ENCODE results near the gene TSHZ2. TPM values are rescaled to one million over a fixed set of nuclear protein-coding genes. Genes with fewer than 3 reads are reported as not detected.

The TSHZ2 gene
- total RNA-seq, 3 donors from 2014 or later = 31.7 to 106 (median 59.6) TPM

DNA sequence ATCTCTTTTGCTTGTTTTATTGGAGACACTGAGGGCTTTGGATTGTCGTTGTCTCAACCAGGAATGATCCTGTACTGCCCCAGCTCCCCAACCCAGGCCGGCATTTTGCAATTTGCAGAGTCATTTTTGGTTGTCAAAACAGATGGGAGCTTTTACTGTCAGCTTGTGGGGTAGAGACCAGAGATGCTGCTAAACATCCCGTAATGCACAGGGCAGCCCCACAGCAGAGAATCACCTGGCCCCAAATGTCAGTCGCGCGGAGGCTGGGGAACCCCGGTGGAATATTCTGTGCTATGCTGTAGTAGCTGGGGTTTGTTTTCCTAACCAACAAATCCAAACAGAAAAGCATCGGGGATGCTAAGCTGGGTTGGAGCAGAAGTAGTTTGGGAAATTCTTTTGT is 99.7 kb downstream of the TSHZ2 start:
- H3K27ac ChIP-seq = no peak overlapping the region
- DNase-seq (ENCODE audit: low spot score in 2 of 2) = no peak
- intact Hi-C loops (cut with DNase I; ENCODE audit: low total_unique reads) = no loop called here
- H3K36me3 ChIP-seq = no peaks in the 10 kb centered on the region
- no peaks in the 10 kb centered on the region for H3K27me3 ChIP-seq
- H3K4me3 ChIP-seq = no peak overlapping the region
- H3K4me1 ChIP-seq = peaks cover 0 to 7% of the 10 kb centered on the region in 2 donors
- TF ChIP-seq POLR2A (IDR thresholded peaks at IDR 0.05) (no peak), POLR2AphosphoS5 (IDR thresholded peaks at IDR 0.05) (no peak)
- TF ChIP-seq, protein P1, sequence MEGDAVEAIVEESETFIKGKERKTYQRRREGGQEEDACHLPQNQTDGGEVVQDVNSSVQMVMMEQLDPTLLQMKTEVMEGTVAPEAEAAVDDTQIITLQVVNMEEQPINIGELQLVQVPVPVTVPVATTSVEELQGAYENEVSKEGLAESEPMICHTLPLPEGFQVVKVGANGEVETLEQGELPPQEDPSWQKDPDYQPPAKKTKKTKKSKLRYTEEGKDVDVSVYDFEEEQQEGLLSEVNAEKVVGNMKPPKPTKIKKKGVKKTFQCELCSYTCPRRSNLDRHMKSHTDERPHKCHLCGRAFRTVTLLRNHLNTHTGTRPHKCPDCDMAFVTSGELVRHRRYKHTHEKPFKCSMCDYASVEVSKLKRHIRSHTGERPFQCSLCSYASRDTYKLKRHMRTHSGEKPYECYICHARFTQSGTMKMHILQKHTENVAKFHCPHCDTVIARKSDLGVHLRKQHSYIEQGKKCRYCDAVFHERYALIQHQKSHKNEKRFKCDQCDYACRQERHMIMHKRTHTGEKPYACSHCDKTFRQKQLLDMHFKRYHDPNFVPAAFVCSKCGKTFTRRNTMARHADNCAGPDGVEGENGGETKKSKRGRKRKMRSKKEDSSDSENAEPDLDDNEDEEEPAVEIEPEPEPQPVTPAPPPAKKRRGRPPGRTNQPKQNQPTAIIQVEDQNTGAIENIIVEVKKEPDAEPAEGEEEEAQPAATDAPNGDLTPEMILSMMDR (IDR thresholded peaks at IDR 0.05) = no peak
- peaks cover 0 to 8% of the 10 kb centered on the region in 2 donors for H3K9me3 ChIP-seq

DNA sequence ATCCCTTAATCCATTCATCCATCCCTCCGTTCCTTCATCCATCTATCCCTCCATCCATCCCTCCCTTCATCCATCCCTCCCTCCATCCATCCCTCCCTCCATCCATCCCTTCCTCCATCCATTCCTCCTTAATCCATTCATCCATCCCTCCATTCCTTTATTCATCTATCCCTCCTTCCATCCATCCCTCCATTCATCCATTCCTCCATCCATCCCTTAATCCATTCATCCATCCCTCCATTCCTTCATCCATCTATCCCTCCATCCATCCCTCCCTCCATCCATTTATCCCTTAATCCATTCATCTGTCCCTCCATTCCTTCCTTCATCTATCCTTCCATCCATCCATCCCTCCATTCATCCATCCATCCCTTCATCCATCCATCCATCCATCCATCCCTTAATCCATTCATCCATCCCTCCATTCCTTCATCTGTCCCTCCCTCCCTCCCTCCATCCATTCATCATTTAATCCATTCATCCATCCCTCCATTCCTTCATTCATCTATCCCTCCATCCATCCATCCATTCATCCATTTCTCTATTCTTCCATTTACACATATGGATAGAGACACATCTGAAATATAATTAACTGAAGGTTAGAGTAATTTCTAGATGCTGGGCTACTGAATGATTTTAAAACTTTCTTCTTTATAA is 100.9 kb downstream of the TSHZ2 start:
- Histone ChIP-seq H3K4me1 (peaks cover 0 to 19% of the 10 kb centered on the region in 2 donors), H3K27ac (no peak overlapping the region), H3K36me3 (no peaks in the 10 kb centered on the region), H3K27me3 (no peaks in the 10 kb centered on the region), H3K9me3 (peaks cover 0 to 1% of the 10 kb centered on the region in 2 donors), H3K4me3 (no peak overlapping the region)
- intact Hi-C loops (cut with DNase I; ENCODE audit: low total_unique reads) = no loop called here
- no peak for DNase-seq (ENCODE audit: low spot score in 2 of 2)
- TF ChIP-seq POLR2AphosphoS5 (IDR thresholded peaks at IDR 0.05) = no peak
- TF ChIP-seq POLR2A (IDR thresholded peaks at IDR 0.05) = no peak
- TF ChIP-seq, protein P1 (IDR thresholded peaks at IDR 0.05) = no peak

GRCh38 chr20:53073636-53074415 is 101.7 kb downstream of the TSHZ2 start:
- TF ChIP-seq POLR2A (IDR thresholded peaks at IDR 0.05) (no peak), POLR2AphosphoS5 (IDR thresholded peaks at IDR 0.05) (no peak)
- TF ChIP-seq, protein P1 (IDR thresholded peaks at IDR 0.05) = no peak
- H3K9me3 ChIP-seq = no peaks in the 10 kb centered on the region
- H3K27me3 ChIP-seq = no peaks in the 10 kb centered on the region
- no peak overlapping the region for H3K27ac ChIP-seq
- H3K4me3 ChIP-seq = no peak overlapping the region
- H3K4me1 ChIP-seq = peaks cover 0 to 19% of the 10 kb centered on the region in 2 donors
- no peaks in the 10 kb centered on the region for H3K36me3 ChIP-seq
- intact Hi-C loops (cut with DNase I; ENCODE audit: low total_unique reads) = no loop called here
- DNase-seq (ENCODE audit: low spot score in 2 of 2) = no peak

GRCh38 chr20:53074811-53075314 is 102.7 kb downstream of the TSHZ2 start:
- Histone ChIP-seq H3K4me1 (peaks cover 0 to 22% of the 10 kb centered on the region in 2 donors), H3K27me3 (no peaks in the 10 kb centered on the region), H3K27ac (peak overlapping the region in 1 of 2 donors; percentile 72), H3K9me3 (no peaks in the 10 kb centered on the region), H3K4me3 (no peak overlapping the region), H3K36me3 (no peaks in the 10 kb centered on the region)
- TF ChIP-seq POLR2A (IDR thresholded peaks at IDR 0.05) (no peak), POLR2AphosphoS5 (IDR thresholded peaks at IDR 0.05) (no peak)
- TF ChIP-seq, protein P1 (IDR thresholded peaks at IDR 0.05) = no peak
- intact Hi-C loops (cut with DNase I; ENCODE audit: low total_unique reads) = no loop called here
- DNase-seq (ENCODE audit: low spot score in 2 of 2) = no peak

GRCh38 chr20:53076668-53077067 is 104.5 kb downstream of the TSHZ2 start:
- Histone ChIP-seq H3K4me1 (peaks cover 0 to 19% of the 10 kb centered on the region in 2 donors), H3K27me3 (no peaks in the 10 kb centered on the region), H3K4me3 (no peak overlapping the region), H3K36me3 (no peaks in the 10 kb centered on the region), H3K9me3 (no peaks in the 10 kb centered on the region), H3K27ac (peak overlapping the region; percentile 72 to 74)
- intact Hi-C loops (cut with DNase I; ENCODE audit: low total_unique reads) = no loop called here
- DNase-seq (ENCODE audit: low spot score in 2 of 2) = no peak
- TF ChIP-seq POLR2A (IDR thresholded peaks at IDR 0.05) (no peak), POLR2AphosphoS5 (IDR thresholded peaks at IDR 0.05) (no peak)
- TF ChIP-seq, protein P1 (IDR thresholded peaks at IDR 0.05) = no peak

All from breast epithelium (tissue), 4 donors.